WERI-Rb-1 (cell line): ENCODE data around the gene ABTB1.

Experiments used
- DNase-seq: peaks from one replicate; pipeline ENCODE4 v3.0.0-alpha.2; 2020
- H3K27ac ChIP-seq: fragments of 250-450 bp; sonication (Bioruptor Pico); 2 replicates; pipeline ENCODE4 v1.5.1; 2020; ENCODE audit warnings: mild to moderate bottlenecking, moderate library complexity
- H3K27me3 ChIP-seq: fragments of 250-450 bp; sonication (Bioruptor Pico); 2 replicates; pipeline ENCODE4 v1.5.1; 2021; ENCODE audit warnings: mild to moderate bottlenecking, low read depth, moderate library complexity; ENCODE audit not compliant: insufficient read depth, severe bottlenecking
- H3K36me3 ChIP-seq: fragments of 250-450 bp; sonication (Bioruptor Pico); 2 replicates; pipeline ENCODE4 v1.5.1; 2020; ENCODE audit warnings: mild to moderate bottlenecking, moderate library complexity
- H3K4me3 ChIP-seq: 2 replicates; pipeline ENCODE4 v1.5.1; 2011; ENCODE audit warnings: low read depth, mild to moderate bottlenecking, control low read depth, low read length
- H3K9me3 ChIP-seq: fragments of 250-450 bp; sonication (Bioruptor Pico); 2 replicates; pipeline ENCODE4 v1.5.1; 2021; ENCODE audit warnings: mild to moderate bottlenecking, moderate library complexity; ENCODE audit not compliant: severe bottlenecking
- TF ChIP-seq, protein P1 (sequence below): IDR thresholded peaks from 2 replicates; pipeline ENCODE4 v1.5.1; 2011; ENCODE audit warnings: low read depth, mild to moderate bottlenecking, control low read depth, inconsistent platforms, low read length

The ABTB1 gene

DNA sequence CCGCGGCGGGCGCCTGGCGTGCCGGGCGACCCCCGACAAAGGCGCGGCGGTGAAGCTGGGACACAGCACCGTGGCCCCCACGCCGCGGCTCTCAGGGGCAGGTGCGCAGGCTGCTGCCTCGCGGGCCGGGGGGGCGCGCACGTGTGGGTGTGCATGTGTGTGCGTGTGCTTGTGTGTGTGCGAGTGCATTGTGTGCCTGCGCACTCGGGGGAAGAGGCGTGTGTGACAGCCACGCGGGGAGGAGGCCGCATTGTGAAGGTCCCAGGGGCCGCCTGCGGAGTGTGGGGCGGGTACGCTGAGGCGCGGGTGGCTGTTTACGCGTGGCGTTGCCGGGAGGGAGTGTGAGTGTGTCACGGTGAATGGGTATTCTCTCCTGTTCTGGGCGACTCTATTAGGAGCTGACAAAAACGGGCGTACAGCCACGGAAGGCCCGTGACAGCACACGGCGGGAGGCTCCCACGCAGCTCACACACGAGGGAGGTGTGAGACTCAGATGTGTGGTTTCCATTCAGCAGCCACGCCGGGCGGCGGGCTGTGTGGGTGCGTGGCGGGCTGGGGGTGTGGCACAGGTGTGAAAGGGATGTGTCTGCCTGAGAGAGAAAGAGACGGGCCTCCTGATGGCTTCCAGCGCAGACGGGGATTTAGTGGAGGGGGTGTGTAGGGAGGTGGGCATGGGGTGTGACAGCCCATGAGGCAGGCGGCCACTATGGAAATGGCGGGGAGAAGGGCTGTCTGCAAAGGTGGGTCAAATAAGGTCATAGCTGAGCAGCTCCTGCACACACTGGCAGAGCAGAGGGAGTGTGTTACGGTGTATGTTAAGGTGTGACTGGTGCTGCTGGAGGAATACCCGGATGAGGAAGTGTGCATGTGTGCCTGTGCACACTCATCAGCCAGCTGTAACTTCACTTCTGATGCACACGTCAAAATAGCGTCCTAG lies 43.0 kb upstream of the ABTB1 start:
- TF ChIP-seq, protein P1, sequence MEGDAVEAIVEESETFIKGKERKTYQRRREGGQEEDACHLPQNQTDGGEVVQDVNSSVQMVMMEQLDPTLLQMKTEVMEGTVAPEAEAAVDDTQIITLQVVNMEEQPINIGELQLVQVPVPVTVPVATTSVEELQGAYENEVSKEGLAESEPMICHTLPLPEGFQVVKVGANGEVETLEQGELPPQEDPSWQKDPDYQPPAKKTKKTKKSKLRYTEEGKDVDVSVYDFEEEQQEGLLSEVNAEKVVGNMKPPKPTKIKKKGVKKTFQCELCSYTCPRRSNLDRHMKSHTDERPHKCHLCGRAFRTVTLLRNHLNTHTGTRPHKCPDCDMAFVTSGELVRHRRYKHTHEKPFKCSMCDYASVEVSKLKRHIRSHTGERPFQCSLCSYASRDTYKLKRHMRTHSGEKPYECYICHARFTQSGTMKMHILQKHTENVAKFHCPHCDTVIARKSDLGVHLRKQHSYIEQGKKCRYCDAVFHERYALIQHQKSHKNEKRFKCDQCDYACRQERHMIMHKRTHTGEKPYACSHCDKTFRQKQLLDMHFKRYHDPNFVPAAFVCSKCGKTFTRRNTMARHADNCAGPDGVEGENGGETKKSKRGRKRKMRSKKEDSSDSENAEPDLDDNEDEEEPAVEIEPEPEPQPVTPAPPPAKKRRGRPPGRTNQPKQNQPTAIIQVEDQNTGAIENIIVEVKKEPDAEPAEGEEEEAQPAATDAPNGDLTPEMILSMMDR = no peak
- no peaks in the 10 kb centered on the region; the same call in 1 of the 2 replicates for H3K36me3 ChIP-seq
- peak overlapping the region; percentile 81 for H3K4me3 ChIP-seq
- H3K27me3 ChIP-seq = peaks cover 3% of the 10 kb centered on the region
- H3K9me3 ChIP-seq = peaks cover 5% of the 10 kb centered on the region
- peak overlapping the region; percentile 81 for H3K27ac ChIP-seq
- DNase-seq = peak; percentile 73

DNA sequence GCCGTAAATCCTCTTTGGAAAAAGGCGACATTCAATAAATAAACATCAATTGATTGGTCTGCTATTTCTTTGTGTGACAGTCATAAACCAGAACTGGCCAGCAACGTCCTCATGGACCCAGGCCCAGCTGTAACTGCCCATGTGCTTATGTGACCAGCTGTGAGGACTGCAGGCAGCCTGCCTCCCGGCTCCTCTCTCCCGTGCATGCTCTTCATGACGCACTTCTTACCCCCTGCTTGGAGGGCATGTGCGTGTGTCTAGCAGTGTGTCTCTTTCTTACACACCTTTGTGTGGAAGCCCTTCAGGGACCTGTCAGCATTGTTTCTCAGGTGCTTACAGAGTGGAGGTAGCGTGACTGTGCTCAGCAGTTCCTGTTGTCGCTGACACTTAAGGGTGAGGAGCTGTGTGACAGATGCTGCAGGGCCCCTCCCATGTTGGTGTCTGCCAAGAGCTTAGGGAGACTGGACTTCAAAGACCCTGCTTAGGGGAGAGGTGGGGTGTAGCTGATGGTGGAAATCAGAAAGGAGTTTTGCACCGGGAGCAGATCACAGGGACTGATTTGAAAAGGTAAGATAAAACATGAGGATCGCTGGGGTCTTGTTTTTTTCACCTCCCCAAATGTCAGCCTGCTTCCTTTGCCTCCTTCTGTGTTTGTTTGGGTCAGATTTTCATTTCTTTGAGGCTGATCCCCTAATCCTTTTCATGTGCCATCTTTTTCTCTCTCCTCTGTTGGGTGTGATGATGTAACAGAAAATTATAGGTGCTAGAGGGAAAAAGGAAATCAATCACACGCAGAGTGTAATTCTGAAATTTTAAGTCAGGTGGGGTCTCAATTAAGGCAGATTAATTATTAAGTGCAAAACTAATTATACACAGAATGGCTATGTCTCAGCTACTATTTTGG lies 41.7 kb upstream of the ABTB1 start:
- peak overlapping the region; percentile 81 for H3K4me3 ChIP-seq
- no peaks in the 10 kb centered on the region; the same call in 1 of the 2 replicates for H3K36me3 ChIP-seq
- peak overlapping the region; percentile 81 for H3K27ac ChIP-seq
- peaks cover 3% of the 10 kb centered on the region for H3K27me3 ChIP-seq
- TF ChIP-seq, protein P1 = no peak
- peak; percentile 85 for DNase-seq
- peaks cover 5% of the 10 kb centered on the region for H3K9me3 ChIP-seq

DNA sequence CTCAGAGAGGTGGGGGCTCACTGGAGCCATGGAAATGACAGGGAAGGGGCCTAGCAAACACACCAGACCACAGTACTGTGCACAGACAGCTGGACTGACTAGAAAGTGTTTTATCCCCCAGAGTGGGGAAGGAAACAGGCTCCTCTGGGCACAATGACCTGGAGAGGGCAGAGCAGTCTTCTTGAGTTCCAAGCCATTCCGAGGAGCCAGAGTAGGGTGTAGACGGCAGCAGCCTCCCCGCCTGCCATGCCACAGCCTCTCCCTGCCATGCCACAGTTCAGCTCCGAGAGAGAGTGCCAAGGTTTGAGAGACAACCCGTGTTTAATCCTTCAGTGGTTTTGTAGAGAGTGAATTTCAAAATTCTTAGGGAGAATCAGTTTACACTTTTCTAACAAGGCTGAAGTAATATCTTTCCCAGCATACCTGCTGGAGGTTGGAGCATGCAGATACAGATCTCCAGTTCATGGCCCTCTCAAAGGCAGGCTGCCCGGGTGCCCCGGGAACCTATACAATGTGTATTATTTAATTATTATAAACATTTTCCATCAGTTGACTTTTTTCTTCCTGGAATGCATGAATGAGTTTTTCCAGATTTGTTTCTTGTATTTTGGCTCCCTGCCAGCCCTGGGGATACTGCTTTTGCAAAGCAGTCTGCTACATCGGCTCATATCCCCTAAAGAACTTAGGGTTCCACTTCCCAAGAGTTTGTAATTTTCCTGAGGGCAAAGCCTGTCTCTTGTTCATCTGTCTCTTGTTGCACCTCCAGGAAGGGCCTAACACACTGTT lies 40.5 kb upstream of the ABTB1 start:
- DNase-seq = peak; percentile 15

DNA sequence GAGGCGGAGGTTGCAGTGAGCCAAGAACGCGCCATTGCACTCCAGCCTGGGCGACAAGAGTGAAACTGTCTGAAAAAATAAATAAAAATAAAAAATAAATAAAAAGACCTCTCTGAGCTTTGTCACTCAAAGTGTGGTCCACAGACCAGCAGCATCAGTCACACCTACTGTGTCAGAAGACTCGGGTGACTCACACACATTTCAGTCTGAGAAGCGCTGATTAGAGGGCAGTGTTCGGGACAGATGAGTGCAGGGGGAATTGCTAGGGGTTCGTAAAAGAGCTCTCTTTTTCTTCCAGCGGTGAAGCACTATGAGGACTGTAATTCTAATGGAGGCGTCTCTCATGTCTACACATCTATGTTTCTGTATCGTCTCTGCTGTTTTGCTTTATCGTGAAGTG lies 38.1 kb upstream of the ABTB1 start:
- H3K9me3 ChIP-seq = no peaks in the 10 kb centered on the region
- H3K36me3 ChIP-seq = peaks cover 11% of the 10 kb centered on the region
- no peak for DNase-seq
- TF ChIP-seq, protein P1 = no peak
- no peaks in the 10 kb centered on the region for H3K27me3 ChIP-seq
- H3K4me3 ChIP-seq = no peak overlapping the region
- no peak overlapping the region for H3K27ac ChIP-seq

More for the DNA sequence above, 40.5 kb upstream of the ABTB1 start:
- peaks cover 5% of the 10 kb centered on the region for H3K9me3 ChIP-seq
- H3K27ac ChIP-seq = peak overlapping the region; percentile 81
- no peaks in the 10 kb centered on the region; the same call in 1 of the 2 replicates for H3K36me3 ChIP-seq
- TF ChIP-seq, protein P1 = no peak
- peaks cover 3% of the 10 kb centered on the region for H3K27me3 ChIP-seq
- no peak overlapping the region for H3K4me3 ChIP-seq

DNA sequence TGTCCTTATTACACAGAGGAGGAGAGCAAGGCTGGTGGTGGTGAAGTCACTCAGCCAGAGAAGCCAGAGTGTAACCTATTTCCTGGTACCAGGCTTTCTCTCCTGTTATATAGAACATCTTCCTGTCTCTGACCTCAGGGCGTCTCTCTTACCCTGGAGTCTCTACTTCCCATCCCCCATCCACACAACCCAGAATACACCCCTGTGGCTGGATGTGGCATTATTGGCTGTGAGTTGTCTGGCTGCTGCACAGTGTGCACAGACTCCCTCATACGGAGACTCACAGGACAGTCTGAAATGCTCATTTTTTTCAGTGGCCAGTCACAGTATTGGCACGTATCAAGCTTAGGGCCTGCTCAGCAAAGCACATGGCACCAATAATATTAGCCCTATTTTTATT lies 35.2 kb upstream of the ABTB1 start:
- Histone ChIP-seq H3K36me3 (peaks cover 36% of the 10 kb centered on the region), H3K27ac (no peak overlapping the region), H3K9me3 (no peaks in the 10 kb centered on the region), H3K27me3 (no peaks in the 10 kb centered on the region), H3K4me3 (no peak overlapping the region)
- no peak for DNase-seq
- TF ChIP-seq, protein P1 = no peak
